Breast epithelium (tissue), 4 donors: Measurements from ENCODE around the gene SLC25A21. TPM values are rescaled to one million over a fixed set of nuclear protein-coding genes. Genes with fewer than 3 reads are reported as not detected.
A peak's percentile ranks its signal among the peaks of the same experiment; 100 is the strongest.

ENCODE experiments used
- DNase-seq, 2 donors: peaks; one replicate each; pipeline ENCODE4 v3.0.0-alpha.2; 2019; ENCODE audit warnings: low spot score in 2 of 2
- H3K27ac ChIP-seq, 2 donors: fragments of 200-600 bp; sonication (generic) in 1 of 2; one replicate each; pipeline ENCODE4 v1.5.1; 2016 to 2019; ENCODE audit warnings: mild to moderate bottlenecking in 1 of 2
- H3K27me3 ChIP-seq, 2 donors: fragments of 200-600 bp; sonication (generic) in 1 of 2; one replicate each; pipeline versions ENCODE4 v1.5.1 to v1.6.0; 2017 to 2019; ENCODE audit warnings: control low read depth in 1 of 2, mild to moderate bottlenecking in 1 of 2
- H3K36me3 ChIP-seq: fragments of 200-600 bp; one replicate; pipeline ENCODE4 v1.5.1; 2019
- H3K4me1 ChIP-seq, 2 donors: fragments of 200-600 bp; sonication (generic); one replicate each; pipeline ENCODE4 v1.5.1; 2016 to 2019; ENCODE audit warnings: control low read depth in 1 of 2
- H3K4me3 ChIP-seq, 3 donors: fragments of 200-600 bp; sonication (generic); 1 replicate in 2 of 3; 2 replicates in 1 of 3; pipeline ENCODE4 v1.5.1; 2016 to 2019; ENCODE audit warnings: mild to moderate bottlenecking in 3 of 3, moderate library complexity in 2 of 3
- H3K9me3 ChIP-seq, 2 donors: fragments of 200-600 bp; sonication (generic) in 1 of 2; one replicate each; pipeline ENCODE4 v1.5.1; 2016 to 2019; ENCODE audit warnings: control low read depth in 1 of 2
- CTCF ChIP-seq, 3 donors: fragments of 450-650 bp; IDR thresholded peaks; one replicate each; pipeline ENCODE4 v1.5.1; 2016 to 2017; ENCODE audit warnings: antibody characterized with exemption in 3 of 3, mild to moderate bottlenecking in 3 of 3, moderate library complexity in 3 of 3
- POLR2A ChIP-seq: fragments of 450-650 bp; IDR thresholded peaks from one replicate; pipeline ENCODE4 v1.6.1; 2016; ENCODE audit warnings: antibody characterized with exemption, mild to moderate bottlenecking, moderate library complexity
- POLR2AphosphoS5 ChIP-seq, 3 donors: sonication (generic); formaldehyde crosslinking; IDR thresholded peaks; one replicate each; pipeline ENCODE4 v1.6.1; 2017; ENCODE audit warnings: antibody characterized with exemption in 3 of 3
- intact Hi-C: fragments of 100-400 bp; cut with DNase I; formaldehyde crosslinking; loops from one replicate; pipeline ENCODE4 v1.15.1; 2023; ENCODE audit warnings: low total_unique reads
- total RNA-seq, 3 donors: library from RNA; depleted of rRNA; stranded (reverse); fragments of >200 nt; gene quantifications; one replicate each; pipeline ENCODE4 v1.1.0, GENCODE V29; 2016

The SLC25A21 gene
- total RNA-seq, 3 donors from 2014 or later: 0.66 to 2.3 (median 1.6) TPM

GRCh38 chr14:36659822-36660735, 512.3 kb downstream of the SLC25A21 start:
- intact Hi-C loops: no loop called here
- no peak for TF ChIP-seq POLR2A
- TF ChIP-seq POLR2AphosphoS5 (IDR thresholded peaks at IDR 0.05): no peak
- no peak for TF ChIP-seq CTCF (IDR thresholded peaks at IDR 0.05)
- Histone ChIP-seq H3K9me3 (no peaks in the 10 kb centered on the region), H3K27ac (no peak overlapping the region), H3K36me3 (no peaks in the 10 kb centered on the region), H3K4me1 (peaks cover 15 to 19% of the 10 kb centered on the region in 2 donors), H3K4me3 (no peak overlapping the region), H3K27me3 (peaks cover 7 to 99% of the 10 kb centered on the region in 2 donors)
- no peak for DNase-seq

GRCh38 chr14:36659010-36659821, 513.2 kb downstream of the SLC25A21 start:
- TF ChIP-seq CTCF (IDR thresholded peaks at IDR 0.05): no peak
- TF ChIP-seq POLR2AphosphoS5 (IDR thresholded peaks at IDR 0.05): no peak
- no peak for TF ChIP-seq POLR2A
- Histone ChIP-seq H3K9me3 (no peaks in the 10 kb centered on the region), H3K27me3 (peaks cover 8 to 99% of the 10 kb centered on the region in 2 donors), H3K4me1 (peaks cover 15 to 19% of the 10 kb centered on the region in 2 donors), H3K36me3 (no peaks in the 10 kb centered on the region), H3K4me3 (peak overlapping the region in 1 of 3 donors; percentile 26), H3K27ac (no peak overlapping the region)
- intact Hi-C loops: no loop called here
- no peak for DNase-seq

- intact Hi-C loops: no loop called here
- peak overlapping the region in 2 of 3 donors; percentile 24 to 56 for H3K4me3 ChIP-seq
- H3K27ac ChIP-seq: no peak overlapping the region
Observed at GRCh38 chr14:36658123-36659009, 514.0 kb downstream of the SLC25A21 start.

More at GRCh38 chr14:36658123-36659009, 514.0 kb downstream of the SLC25A21 start:
- TF ChIP-seq POLR2AphosphoS5 (IDR thresholded peaks at IDR 0.05) (no peak), POLR2A (no peak), CTCF (IDR thresholded peaks at IDR 0.05) (no peak)
- Histone ChIP-seq H3K9me3 (no peaks in the 10 kb centered on the region), H3K27me3 (peaks cover 10 to 100% of the 10 kb centered on the region in 2 donors), H3K36me3 (no peaks in the 10 kb centered on the region), H3K4me1 (peaks cover 10 to 19% of the 10 kb centered on the region in 2 donors)
- DNase-seq: no peak
